GM18502 (cell line): ENCODE data around the gene SOST.

Source experiments
- ATAC-seq: cut with Tn5 transposase; IDR thresholded peaks from one replicate; pipeline ENCODE4 v1.9.1; 2021; ENCODE audit warnings: mild to moderate bottlenecking; ENCODE audit not compliant: unreplicated experiment, poor library complexity

SOST gene

DNA sequence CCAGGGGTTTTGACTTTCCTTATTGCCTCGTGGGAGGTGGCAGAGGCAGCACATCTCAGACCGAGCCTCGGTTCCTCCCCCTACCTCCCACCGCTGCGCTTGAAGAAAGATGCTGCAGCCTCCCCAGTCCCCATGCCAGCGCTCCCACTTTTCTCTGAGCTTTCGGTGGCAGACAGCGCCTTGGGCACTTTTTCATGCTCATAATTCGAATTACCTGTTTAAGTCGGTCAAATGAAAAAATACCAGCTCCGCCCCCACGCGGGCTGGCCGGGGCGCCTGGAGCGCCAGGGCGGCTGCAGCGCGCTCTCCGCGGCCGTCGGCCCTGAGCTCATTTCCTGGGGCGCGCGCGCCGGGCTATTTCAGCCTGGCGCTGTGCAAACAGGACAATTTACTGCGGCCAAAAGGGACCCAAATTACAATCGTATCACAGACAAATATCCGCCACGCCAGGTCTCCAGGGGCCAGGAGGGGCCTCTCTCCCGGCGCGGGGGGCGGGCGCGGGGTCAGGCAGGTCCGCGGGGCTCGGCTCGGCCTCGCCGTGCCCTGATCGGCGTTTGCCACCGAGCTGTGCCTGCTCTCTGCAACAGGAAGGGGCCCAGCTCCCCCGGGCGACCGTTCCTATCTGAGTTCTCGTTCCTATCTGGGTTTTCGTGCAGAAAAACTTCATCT lies 45.0 kb downstream of the SOST start:
- ATAC-seq: no peak

DNA sequence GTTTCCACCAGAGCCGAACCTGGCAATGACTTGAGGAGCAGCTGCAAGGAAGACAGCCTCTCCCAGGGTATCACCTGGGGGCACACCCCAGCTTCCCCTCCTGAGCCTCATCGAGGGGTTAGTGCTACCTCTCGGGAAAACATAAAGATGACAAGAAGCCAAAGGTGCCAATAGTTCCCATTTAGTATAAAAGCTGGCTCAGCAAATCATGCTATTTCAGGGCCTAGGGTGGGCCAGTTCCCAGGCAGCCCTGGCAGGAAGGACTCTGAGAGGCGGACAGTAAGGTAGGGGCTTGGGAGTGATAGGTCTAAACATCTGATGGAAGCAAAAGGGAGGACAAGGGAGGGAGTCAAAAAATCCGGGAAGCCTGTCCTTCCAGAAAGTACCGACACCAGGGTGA lies 46.2 kb downstream of the SOST start:
- no peak for ATAC-seq

DNA sequence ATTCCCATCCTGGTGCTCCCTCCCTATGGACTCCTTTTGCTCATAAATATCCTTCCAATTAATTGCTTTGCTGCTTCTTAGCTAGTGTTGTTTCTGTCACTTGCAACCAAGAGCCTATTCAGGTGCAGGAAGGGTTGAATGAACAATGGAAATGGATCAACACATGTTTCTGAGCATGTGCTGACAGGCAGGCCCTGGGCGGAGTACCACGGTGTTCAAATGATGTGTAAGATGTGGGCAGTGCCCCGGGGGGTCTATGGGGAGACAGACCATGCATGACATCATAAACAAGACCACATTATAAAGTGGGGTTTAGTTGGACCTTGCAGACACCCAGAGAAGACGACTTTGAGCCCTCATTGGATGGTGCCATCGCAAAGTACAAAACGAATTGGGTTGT lies 48.5 kb downstream of the SOST start:
- no peak for ATAC-seq

DNA sequence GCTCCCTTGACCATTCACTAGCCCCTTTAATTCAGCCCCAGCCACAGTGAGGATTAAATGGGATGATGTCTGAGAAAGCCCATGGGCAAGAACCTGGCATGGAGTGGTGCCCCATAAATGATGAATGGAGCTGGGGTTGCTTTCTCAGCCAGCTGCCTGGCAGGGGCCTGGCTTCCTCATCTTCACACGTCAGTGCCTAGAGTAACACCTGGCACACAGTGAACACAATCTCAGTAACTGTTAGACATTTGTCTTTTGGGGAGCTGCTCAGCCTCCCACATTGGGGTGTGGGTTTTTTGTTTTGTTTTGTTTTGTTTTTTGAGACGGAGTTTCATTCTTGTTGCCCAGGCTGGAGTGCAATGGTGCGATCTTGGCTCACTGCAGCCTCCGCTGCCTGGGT lies 49.4 kb downstream of the SOST start:
- no peak for ATAC-seq

DNA sequence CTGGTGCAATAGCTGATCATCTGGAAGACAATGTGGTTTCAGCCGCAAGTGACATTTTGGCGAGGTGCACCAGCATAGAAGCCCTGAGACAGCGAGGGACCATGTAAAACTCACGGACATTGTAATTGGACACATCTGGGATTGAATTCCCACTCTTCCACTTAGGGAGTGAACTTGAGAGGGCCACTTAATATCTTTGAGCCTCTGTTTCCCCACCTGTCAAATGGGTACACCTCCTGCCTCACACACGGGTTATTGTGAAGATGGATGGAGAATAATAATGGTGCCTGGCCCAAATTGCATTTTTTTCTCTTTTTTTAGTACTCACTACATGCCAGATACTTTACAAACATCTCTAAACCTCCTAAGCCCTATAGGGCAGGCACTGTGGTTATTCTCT lies 51.4 kb downstream of the SOST start:
- ATAC-seq: no peak

DNA sequence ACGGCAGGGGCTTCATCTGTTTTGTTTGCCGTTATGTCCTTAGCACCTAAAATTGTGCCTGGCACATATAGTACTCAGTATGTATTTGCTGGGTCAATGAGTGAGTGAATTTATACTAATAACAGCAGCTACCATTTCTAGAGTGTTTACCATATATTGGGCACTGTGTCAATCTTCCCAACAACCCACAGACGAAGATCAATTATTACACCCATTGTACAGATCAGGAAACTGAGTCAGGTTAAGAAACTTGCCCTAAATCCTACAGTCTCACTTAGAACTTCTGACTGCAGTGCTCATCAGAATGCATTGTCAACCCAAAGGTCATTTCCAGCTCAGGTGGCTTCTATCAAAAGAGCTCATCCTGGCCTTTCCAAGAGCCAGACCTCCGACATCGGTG lies 52.4 kb downstream of the SOST start:
- no peak for ATAC-seq
